K562 (cell line): ENCODE data around the gene ABHD8. TPM values are rescaled to one million over a fixed set of nuclear protein-coding genes. Genes with fewer than 3 reads are reported as not detected.

Source experiments
- ATAC-seq: fragments of 200-7000 bp; cut with Tn5 transposase; 3 replicates; pipeline ENCODE4 v1.9.1; 2020; ENCODE audit warnings: moderate library complexity
- BruUV-seq: library from RNA; stranded (reverse); fragments of 400-500 nt; replicated peaks from 2 replicates; lab custom pipeline; 2021; lab: Mats Ljungman, UMichigan
- CTCF ChIA-PET: fragments of 300-600 bp; formaldehyde crosslinking; extraction: SDS; loops from one replicate; lab custom pipeline; 2021; ENCODE audit warnings: low intra/inter-chr PET ratio; lab: Yijun Ruan, JAX
- POLR2A ChIA-PET: fragments of 300-600, 350-650 bp; sonication (Branson Sonifier 250); formaldehyde crosslinking; extraction: SDS; loops from one replicate; lab custom pipeline; 2021; ENCODE audit warnings: antibody characterized with exemption, inconsistent platforms; lab: Yijun Ruan, JAX
- DNase-seq, 4 experiments: peaks; one replicate each; pipeline versions ENCODE4 v3.0.0 to v3.0.0-alpha.2; 2011 to 2018; ENCODE audit warnings: low spot score in 3 of 4, mixed read lengths in 3 of 4; ENCODE audit errors: extremely low read depth in 1 of 4
- FAIRE-seq: peaks from 2 replicates; lab custom pipeline; 2011; peaks lifted over from hg19 to GRCh38; lab: Jason Lieb, UNC
- H2AFZ ChIP-seq: 2 replicates; pipeline ENCODE4 v1.6.0; 2011; ENCODE audit warnings: low read depth, low read length, control low read depth, inconsistent platforms
- H3K27ac ChIP-seq: fragments of 200-600 bp; 3 replicates; pipeline ENCODE4 v1.8.0; 2011; ENCODE audit warnings: low read depth, mild to moderate bottlenecking, control low read depth, inconsistent platforms, low read length, moderate library complexity, mixed read lengths; ENCODE audit errors: extremely low read depth
- H3K27me3 ChIP-seq, 2 experiments: fragments of 300-600 bp in 1 of 2; 2 replicates in 1 of 2; 3 replicates in 1 of 2; pipeline versions ENCODE4 v1.6.0 to v1.8.0; 2011; ENCODE audit warnings: inconsistent platforms in 2 of 2, low read length in 2 of 2, mild to moderate bottlenecking in 1 of 2, mixed read lengths in 1 of 2, moderate library complexity in 1 of 2; ENCODE audit not compliant: control insufficient read depth in 2 of 2, insufficient read depth in 2 of 2
- H3K36me3 ChIP-seq: fragments of 300-600 bp; 3 replicates; pipeline ENCODE4 v1.8.0; 2011; ENCODE audit warnings: mild to moderate bottlenecking, low read length, inconsistent platforms; ENCODE audit not compliant: control insufficient read depth, insufficient read depth
- H3K4me1 ChIP-seq, 2 experiments: fragments of 200-600 bp in 1 of 2; replicated peaks in 1 of 2; 2 replicates in 1 of 2; 3 replicates in 1 of 2; pipeline versions ENCODE4 v1.5.1 to v1.8.0; 2011; ENCODE audit warnings: inconsistent platforms in 2 of 2, low read length in 2 of 2, mild to moderate bottlenecking in 1 of 2, mixed read lengths in 1 of 2, moderate library complexity in 1 of 2; ENCODE audit not compliant: control insufficient read depth in 2 of 2, insufficient read depth in 2 of 2
- H3K4me2 ChIP-seq: 2 replicates; pipeline ENCODE4 v1.6.1; 2011; ENCODE audit warnings: low read length, control low read depth, inconsistent platforms, mixed read lengths; ENCODE audit not compliant: insufficient read depth
- H3K4me3 ChIP-seq: fragments of 200-600 bp; sonication (generic), shearing (Covaris generic); 2 replicates; pipeline ENCODE4 v1.5.1; 2016; ENCODE audit warnings: control low read depth, inconsistent platforms
- H3K79me2 ChIP-seq: fragments of 200-600 bp; 3 replicates; pipeline ENCODE4 v1.8.0; 2011; ENCODE audit warnings: low read length, inconsistent platforms; ENCODE audit not compliant: control insufficient read depth, insufficient read depth
- H3K9ac ChIP-seq, 2 experiments: 2 replicates each; pipeline versions ENCODE4 v1.6.0 to v1.6.1; 2011; ENCODE audit warnings: low read depth in 2 of 2, low read length in 2 of 2, control low read depth in 1 of 2, inconsistent platforms in 1 of 2, mild to moderate bottlenecking in 1 of 2, mixed read lengths in 1 of 2; ENCODE audit not compliant: insufficient read depth in 1 of 2
- H3K9me1 ChIP-seq: one replicate; pipeline ENCODE4 v1.6.0; 2011; ENCODE audit warnings: inconsistent platforms, mild to moderate bottlenecking, low read length, moderate library complexity; ENCODE audit not compliant: control insufficient read depth, insufficient read depth
- H3K9me3 ChIP-seq: replicated peaks from 2 replicates; pipeline ENCODE4 v1.5.1; 2011; ENCODE audit warnings: low read depth, low read length, inconsistent platforms; ENCODE audit not compliant: control insufficient read depth, insufficient read depth
- H4K20me1 ChIP-seq: replicated peaks from 2 replicates; pipeline ENCODE4 v1.6.1; 2011; ENCODE audit warnings: low read length, inconsistent platforms, mixed read lengths; ENCODE audit not compliant: control insufficient read depth, insufficient read depth
- BCOR ChIP-seq: fragments of 450-650 bp; IDR thresholded peaks from 2 replicates; pipeline ENCODE4 v1.6.1; 2016
- CBX2 ChIP-seq: fragments of 200-600 bp; sonication (generic); IDR thresholded peaks from one replicate; pipeline ENCODE4 v1.6.1; 2012; ENCODE audit warnings: mild to moderate bottlenecking, low read length, inconsistent platforms; ENCODE audit not compliant: insufficient read depth, poor library complexity, severe bottlenecking
- FOXP1 ChIP-seq: sonication (generic); formaldehyde crosslinking; IDR thresholded peaks from 2 replicates; pipeline ENCODE4 v1.8.0; 2022; ENCODE audit warnings: mild to moderate bottlenecking, missing genetic modification reagents
- NFIX ChIP-seq: fragments of 250-450 bp; sonication (Bioruptor Pico); IDR thresholded peaks from 2 replicates; pipeline ENCODE4 v1.4.0; 2020; ENCODE audit warnings: low read depth, mild to moderate bottlenecking, moderate library complexity
- PHF8 ChIP-seq: fragments of 200-600 bp; sonication (generic); IDR thresholded peaks from 2 replicates; pipeline ENCODE4 v1.6.1; 2012; ENCODE audit warnings: mixed run types, mild to moderate bottlenecking, inconsistent platforms, low read length, moderate library complexity, borderline replicate concordance
- POLR2A ChIP-seq: fragments of 450-650 bp; conservative IDR thresholded peaks from 2 replicates; pipeline ENCODE4 v1.6.1; 2016
- RCOR1 ChIP-seq, 2 experiments: IDR thresholded peaks; 2 replicates each; pipeline ENCODE4 v1.6.1; 2012; ENCODE audit warnings: low read depth in 2 of 2, low read length in 2 of 2, borderline replicate concordance in 1 of 2, improper control_type of control experiment in 1 of 2
- SP1 ChIP-seq: sonication (generic); formaldehyde crosslinking; IDR thresholded peaks from 2 replicates; pipeline ENCODE4 v1.8.1; 2022; ENCODE audit warnings: mild to moderate bottlenecking, missing genetic modification reagents
- TAF1 ChIP-seq: IDR thresholded peaks from 2 replicates; pipeline ENCODE4 v1.6.1; 2011; ENCODE audit warnings: mild to moderate bottlenecking, low read length, moderate library complexity; ENCODE audit not compliant: insufficient read depth, control insufficient read depth, severe bottlenecking; ENCODE audit errors: extremely low read depth
- TFAP4 ChIP-seq: sonication (generic); formaldehyde crosslinking; IDR thresholded peaks from 2 replicates; pipeline ENCODE4 v1.8.0; 2022; ENCODE audit warnings: missing genetic modification reagents, mild to moderate bottlenecking, moderate library complexity, borderline replicate concordance
- ZBTB11 ChIP-seq, 3 experiments: fragments of 200-800 bp in 1 of 3; fragments of 250-450 bp in 1 of 3; fragments of 450-650 bp in 1 of 3; sonication (Bioruptor Pico) in 1 of 3; sonication (Bioruptor generic) in 1 of 3; formaldehyde crosslinking in 1 of 3; IDR thresholded peaks; 2 replicates each; pipeline versions ENCODE4 v1.6.1 to v1.8.0; 2016 to 2022; ENCODE audit warnings: mild to moderate bottlenecking in 2 of 3, missing genetic modification characterization in 2 of 3, missing compliant biosample characterization in 1 of 3, moderate library complexity in 1 of 3
- ZBTB7A ChIP-seq: IDR thresholded peaks from 2 replicates; pipeline ENCODE4 v1.6.1; 2011; ENCODE audit warnings: low read depth, mild to moderate bottlenecking, low read length, moderate library complexity, borderline replicate concordance; ENCODE audit not compliant: control insufficient read depth
- ZFP36 ChIP-seq: fragments of 150-350 bp; IDR thresholded peaks from 2 replicates; pipeline ENCODE4 v1.6.1; 2018; ENCODE audit warnings: low read length, low read depth; ENCODE audit not compliant: partially characterized antibody
- ZFX ChIP-seq: sonication (generic); formaldehyde crosslinking; IDR thresholded peaks from 2 replicates; pipeline ENCODE4 v1.8.0; 2022; ENCODE audit warnings: mild to moderate bottlenecking, missing genetic modification reagents, moderate library complexity
- WGBS: fragments of 100-300 bp; shearing (Covaris generic); methylation state at CpG from one replicate; pipeline ENCODE4 v1.1.6; 2016; ENCODE audit warnings: low coverage, mixed read lengths; ENCODE audit not compliant: insufficient coverage; ENCODE audit errors: missing lambda C conversion rate; 5-methylcytosine and 5-hydroxymethylcytosine counted together
- in situ Hi-C: fragments of 300-500 bp; cut with MboI; formaldehyde crosslinking; loops from 4 replicates; pipeline ENCODE4 v1.15.0; 2018; ENCODE audit warnings: inconsistent platforms, mixed read lengths
- intact Hi-C: fragments of 100-400 bp; cut with micrococcal nuclease; formaldehyde crosslinking; loops from 2 replicates; pipeline ENCODE4 v1.14.2; 2022
- polyA plus RNA-seq, 8 experiments: library from polyadenylated mRNA; depleted of rRNA in 4 of 8; stranded (reverse) in 5 of 8; unstranded in 3 of 8; fragments of >200 nt; fragmentation: Nextera tagmentation in 2 of 8; fragmentation: Illumina TruSeq in 1 of 8; extraction: Ambion mirVana in 2 of 8; extraction: Trizol in 1 of 8; gene quantifications; 2 replicates each; pipeline versions ENCODE4 v1.2.1 to v1.2.3, GENCODE V29; 2011 to 2014; ENCODE audit warnings: inconsistent platforms in 1 of 8, missing spikeins in 1 of 8
- total RNA-seq, 7 experiments: library from RNA; depleted of rRNA in 6 of 7; stranded (reverse); fragments of >200 nt in 6 of 7; fragmentation: Illumina TruSeq in 2 of 7; extraction: Trizol in 2 of 7; gene quantifications; 2 replicates each; pipeline versions ENCODE4 v1.2.1 to v1.2.3, GENCODE V29; 2011 to 2021; ENCODE audit warnings: low replicate concordance in 1 of 7
- TF ChIP-seq, protein P1 (sequence below): sonication (generic); formaldehyde crosslinking; IDR thresholded peaks from 2 replicates; pipeline ENCODE4 v1.9.0; 2022; ENCODE audit warnings: mild to moderate bottlenecking, missing genetic modification reagents

Gene ABHD8
- total and polyA plus RNA-seq, 9 of the 15 experiments (the other 6 are each of a cell fraction or from before 2014, with no cell fraction given): 0.04 to 6.6 (median 2.0) TPM; not detected in 1

DNA sequence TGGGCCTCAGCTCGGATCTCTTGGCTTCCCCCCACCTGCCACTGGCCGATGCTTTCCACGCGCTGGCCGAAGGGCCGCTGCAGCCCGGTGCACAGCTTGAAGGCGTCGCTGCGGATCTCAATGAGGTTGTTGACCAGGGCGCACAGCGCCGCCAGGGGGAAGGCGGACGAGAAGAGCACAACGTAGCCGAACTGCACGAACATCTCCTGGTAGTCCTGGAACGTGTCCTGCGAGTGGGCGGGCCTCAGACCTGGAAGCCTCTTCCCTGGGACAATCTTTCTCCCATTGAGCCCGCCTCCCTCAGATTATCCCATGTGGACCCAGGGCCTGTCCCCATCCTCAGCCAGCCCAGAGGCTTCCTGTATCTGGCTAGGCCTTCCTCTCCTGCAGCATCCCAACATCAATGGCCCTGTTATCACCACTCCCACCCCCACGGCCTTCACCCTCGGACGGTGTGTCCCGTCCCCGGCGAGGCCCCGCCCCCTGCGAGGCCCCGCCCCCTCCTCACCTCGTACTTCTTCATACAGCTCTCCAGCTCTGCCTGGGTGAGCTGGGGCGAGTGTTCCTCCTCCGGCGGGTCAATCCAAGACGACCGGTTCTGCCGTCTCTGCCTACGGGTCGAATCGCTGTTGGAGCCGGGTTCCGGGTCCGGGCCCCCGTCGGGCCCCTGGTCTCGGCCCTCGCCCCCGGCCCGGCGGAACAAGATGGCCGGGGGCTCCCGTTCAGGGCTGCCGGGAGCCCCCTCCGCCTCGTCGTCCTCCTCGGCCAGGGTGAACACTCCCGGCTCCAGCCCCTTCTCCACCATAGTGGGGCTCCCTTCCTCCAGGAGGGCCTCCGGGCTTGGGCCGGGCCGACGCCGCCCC is 24.7 kb upstream of the ABHD8 start:
- peak overlapping the region; percentile 44 for H3K4me3 ChIP-seq
- peak overlapping the region; percentile 65 for H2AFZ ChIP-seq
- ChIA-PET CTCF (no interaction called here), POLR2A (interaction anchor here (1.6 to 1.8 kb wide), 2 partner anchors 10 to 19 kb away, joined by 6 to 9 read pairs; partner anchors contain the start of gene DDA1)
- peak overlapping the region; percentile 60 for H3K4me2 ChIP-seq
- no peaks in the 10 kb centered on the region; the same call in 1 of the 2 replicates for H4K20me1 ChIP-seq
- peaks cover 4% of the 10 kb centered on the region for H3K9me1 ChIP-seq
- DNase-seq (peak; percentile 80 to 86 (median 82)), ATAC-seq (peak; percentile 70), FAIRE-seq (peak; percentile 23)
- in situ Hi-C loops (no loop called here), intact Hi-C loops (no loop called here)
- WGBS: 40% methylated on average over 51 of the region's 64 CpGs
- no peaks in the 10 kb centered on the region; the same call in 1 of the 2 replicates for H3K9me3 ChIP-seq
- H3K4me1 ChIP-seq: peaks cover 7 to 56% of the 10 kb centered on the region in 2 experiments; a peak in 4 of 5 replicates
- no TSS peak for BruUV-seq
- no peaks in the 10 kb centered on the region for H3K27me3 ChIP-seq
- 0 out of 3 replicates have a peak overlapping the region, but pooled peaks have one; percentile 48 for H3K27ac ChIP-seq
- peaks cover 9% of the 10 kb centered on the region; the same call in 2 of the 3 replicates for H3K36me3 ChIP-seq
- peak overlapping the region; percentile 46 to 86; a peak in 3 of 4 replicates for H3K9ac ChIP-seq
- H3K79me2 ChIP-seq: no peaks in the 10 kb centered on the region
- TF ChIP-seq FOXP1 (CRISPR knock-in tag): 0 out of 2 replicates have a peak, but pooled peaks have one; percentile 25
- peak in 1 of 2 experiments; percentile 35; a peak in 1 of 4 replicates for TF ChIP-seq RCOR1 (IDR thresholded peaks at IDR 0.05; ENCODE audit: borderline replicate concordance in 1 of 2, low read depth in 2 of 2, low read length in 2 of 2)
- peak; percentile 56; the same call in 1 of the 2 replicates for TF ChIP-seq SP1
- TF ChIP-seq ZBTB7A: peak; percentile 40; the same call in 1 of the 2 replicates
- TF ChIP-seq ZBTB11 (CRISPR knock-in tag; IDR thresholded peaks at IDR 0.05): no peak
- TF ChIP-seq POLR2A: peak; percentile 43; the same call in 1 of the 2 replicates
- TF ChIP-seq TAF1: peak; percentile 32
- TF ChIP-seq PHF8: peak; percentile 33; the same call in 1 of the 2 replicates
- TF ChIP-seq CBX2: no peak
- peak; percentile 20 for TF ChIP-seq ZFX (CRISPR knock-in tag)
- no peak for TF ChIP-seq NFIX (CRISPR knock-in tag)
- TF ChIP-seq, protein P1, sequence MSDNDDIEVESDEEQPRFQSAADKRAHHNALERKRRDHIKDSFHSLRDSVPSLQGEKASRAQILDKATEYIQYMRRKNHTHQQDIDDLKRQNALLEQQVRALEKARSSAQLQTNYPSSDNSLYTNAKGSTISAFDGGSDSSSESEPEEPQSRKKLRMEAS (CRISPR knock-in tag): peak; percentile 54; the same call in 1 of the 2 replicates
- peak; percentile 10; the same call in 1 of the 2 replicates for TF ChIP-seq TFAP4 (CRISPR knock-in tag)
- TF ChIP-seq BCOR: no peak
- peak; percentile 91 for TF ChIP-seq ZFP36
